Uterus (tissue), 2 donors: ENCODE results near the gene CWC27.

Experiments used
- CTCF ChIP-seq, 4 experiments: fragments of 200-600 bp in 2 of 4; fragments of 450-650 bp in 2 of 4; sonication (generic) in 2 of 4; IDR thresholded peaks; one replicate each; pipeline ENCODE4 v1.5.1; 2016 to 2019; ENCODE audit warnings: antibody characterized with exemption in 4 of 4, mild to moderate bottlenecking in 2 of 4, moderate library complexity in 1 of 4
- POLR2A ChIP-seq, 2 donors: fragments of 450-650 bp; IDR thresholded peaks; one replicate each; pipeline ENCODE4 v1.6.1; 2016; ENCODE audit warnings: antibody characterized with exemption in 2 of 2, mild to moderate bottlenecking in 1 of 2, moderate library complexity in 1 of 2

DNA sequence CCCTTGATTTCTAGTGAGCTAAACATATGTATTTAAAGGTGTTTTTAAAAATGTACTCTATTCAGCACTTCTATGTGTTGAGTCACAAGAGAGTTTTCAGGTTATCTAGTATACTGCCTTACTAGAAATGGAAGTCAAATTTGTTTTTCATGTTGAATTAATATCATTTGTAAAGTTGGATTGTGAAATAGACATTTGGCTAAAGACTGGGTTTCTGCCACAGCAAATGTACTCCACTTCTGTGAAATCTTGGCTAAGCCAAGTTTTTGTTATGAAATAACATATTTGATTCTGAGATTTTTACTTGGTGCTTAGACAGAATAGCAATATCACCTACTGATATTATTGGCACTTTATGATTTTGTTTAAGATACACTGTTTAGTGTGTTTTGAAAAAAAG lies 106.0 kb downstream of the CWC27 start:
- no peak for TF ChIP-seq POLR2A (IDR thresholded peaks at IDR 0.05)
- TF ChIP-seq CTCF (IDR thresholded peaks at IDR 0.05), result no peak
